Erythroblast (primary cell): ENCODE data around the gene UGT1A6.

Experiments used
- GATA1 ChIP-seq: IDR thresholded peaks from 2 replicates; pipeline ENCODE4 v1.6.1; 2011; ENCODE audit warnings: low read depth, mild to moderate bottlenecking, control low read depth, low read length, moderate library complexity
- POLR2A ChIP-seq: IDR thresholded peaks from 2 replicates; pipeline ENCODE4 v1.6.1; 2011; ENCODE audit warnings: mild to moderate bottlenecking, low read length

DNA sequence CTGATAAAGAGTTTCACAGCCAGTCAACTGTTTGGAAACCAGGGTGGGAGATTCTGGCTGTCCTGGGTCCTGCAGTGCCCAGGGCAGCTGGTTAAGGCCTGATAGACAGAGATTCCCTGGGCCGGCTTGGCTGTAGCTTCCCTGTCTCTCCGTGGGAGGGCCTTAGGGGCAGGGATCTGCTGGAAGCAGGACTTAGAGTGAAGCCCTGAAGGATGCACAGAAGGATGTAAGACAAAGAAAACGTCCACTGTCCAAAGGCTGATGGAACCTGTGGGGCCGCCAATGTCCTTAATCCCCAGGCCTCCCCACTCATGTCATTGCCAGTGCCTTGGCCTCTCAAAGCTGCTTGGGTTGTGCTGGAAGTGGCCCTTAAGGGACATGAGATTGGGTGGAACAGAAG, 118.4 kb downstream of the UGT1A6 start:
- TF ChIP-seq POLR2A (no peak), GATA1 (no peak)
